Measurements from ENCODE around the gene KIF2C.
"Not testable (repeated sequence)": the region's sequence is repeated elsewhere in the genome, so short reads cannot be mapped to it uniquely, and the experiment has no call there.

GRCh38 chr1:44810762-44811105 lies 71.1 kb downstream of the KIF2C start:
- not testable (repeated sequence) for TF ChIP-seq POLR2A, CTCF (IDR thresholded peaks at IDR 0.05)
